Right atrium auricular region (tissue), 2 donors: ENCODE results near the gene KAT6B. TPM values are rescaled to one million over a fixed set of nuclear protein-coding genes. Genes with fewer than 3 reads are reported as not detected.

Experiments used
- DNase-seq: peaks from one replicate; pipeline ENCODE4 v3.0.0-alpha.2; 2019; ENCODE audit warnings: low spot score
- H3K27ac ChIP-seq, 2 donors: fragments of 200-600 bp; sonication (generic); 1 replicate in 1 of 2; 2 replicates in 1 of 2; pipeline ENCODE4 v1.5.1; 2016 to 2019
- H3K27me3 ChIP-seq, 2 donors: fragments of 200-600 bp; sonication (generic); one replicate each; pipeline versions ENCODE4 v1.5.1 to v1.6.0; 2017 to 2019
- H3K36me3 ChIP-seq: fragments of 200-600 bp; sonication (generic); one replicate; pipeline ENCODE4 v1.5.1; 2016
- H3K4me1 ChIP-seq, 2 donors: fragments of 200-600 bp; sonication (generic); one replicate each; pipeline versions ENCODE4 v1.5.1 to v1.6.0; 2017 to 2019
- H3K4me3 ChIP-seq, 2 donors: fragments of 200-600 bp; sonication (generic); 1 replicate in 1 of 2; 2 replicates in 1 of 2; pipeline ENCODE4 v1.5.1; 2017 to 2019; ENCODE audit warnings: mild to moderate bottlenecking in 1 of 2, moderate library complexity in 1 of 2
- H3K9me3 ChIP-seq, 2 donors: fragments of 200-600 bp; sonication (generic); one replicate each; pipeline ENCODE4 v1.5.1; 2019
- total RNA-seq, 2 donors: library from RNA; depleted of rRNA; stranded (reverse); fragments of >200 nt; gene quantifications; one replicate each; pipeline ENCODE4 v1.1.0, GENCODE V29; 2016
- TF ChIP-seq, protein P1 (sequence below), 2 donors: fragments of 200-600 bp; sonication (generic); IDR thresholded peaks; one replicate each; pipeline ENCODE4 v1.5.1; 2019; ENCODE audit warnings: antibody characterized with exemption in 2 of 2

Gene KAT6B
- total RNA-seq, 2 donors from 2014 or later, result 42.7 to 43.5 TPM

DNA sequence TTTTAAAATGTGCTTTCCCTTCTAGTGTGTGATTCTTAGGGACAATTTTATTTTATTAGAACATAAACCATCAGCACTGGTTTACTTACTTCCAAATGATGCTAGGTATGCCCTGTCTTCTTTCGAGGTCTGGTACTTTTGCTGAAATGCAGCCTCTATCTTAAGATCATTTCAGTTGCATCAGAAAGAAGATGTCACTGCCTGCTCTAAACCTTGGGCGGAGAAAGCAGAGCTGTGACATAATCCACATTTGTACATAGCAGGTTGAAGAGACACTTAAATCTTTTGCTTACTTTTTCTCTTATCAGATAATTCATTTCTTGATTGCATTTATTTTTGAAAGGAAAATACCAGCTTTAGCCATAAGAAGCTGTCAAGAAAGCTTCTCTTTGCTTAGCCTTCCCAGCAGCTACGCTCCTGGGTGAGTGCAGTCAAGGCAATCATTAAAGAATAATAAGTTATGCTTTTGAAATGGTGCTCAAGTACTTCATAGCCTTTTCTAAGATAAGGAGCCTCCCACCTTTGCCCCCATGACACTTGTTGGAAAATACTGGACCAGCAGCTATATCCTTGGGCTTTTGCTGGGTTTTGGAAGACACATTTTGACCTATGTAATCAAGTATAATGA, 176.7 kb downstream of the KAT6B start:
- no peak overlapping the region for H3K27ac ChIP-seq
- no peak overlapping the region for H3K4me3 ChIP-seq
- no peak for DNase-seq
- H3K27me3 ChIP-seq, result no peaks in the 10 kb centered on the region
- H3K4me1 ChIP-seq, result no peaks in the 10 kb centered on the region
- no peaks in the 10 kb centered on the region for H3K9me3 ChIP-seq
- H3K36me3 ChIP-seq, result peaks cover 16% of the 10 kb centered on the region
- TF ChIP-seq, protein P1, sequence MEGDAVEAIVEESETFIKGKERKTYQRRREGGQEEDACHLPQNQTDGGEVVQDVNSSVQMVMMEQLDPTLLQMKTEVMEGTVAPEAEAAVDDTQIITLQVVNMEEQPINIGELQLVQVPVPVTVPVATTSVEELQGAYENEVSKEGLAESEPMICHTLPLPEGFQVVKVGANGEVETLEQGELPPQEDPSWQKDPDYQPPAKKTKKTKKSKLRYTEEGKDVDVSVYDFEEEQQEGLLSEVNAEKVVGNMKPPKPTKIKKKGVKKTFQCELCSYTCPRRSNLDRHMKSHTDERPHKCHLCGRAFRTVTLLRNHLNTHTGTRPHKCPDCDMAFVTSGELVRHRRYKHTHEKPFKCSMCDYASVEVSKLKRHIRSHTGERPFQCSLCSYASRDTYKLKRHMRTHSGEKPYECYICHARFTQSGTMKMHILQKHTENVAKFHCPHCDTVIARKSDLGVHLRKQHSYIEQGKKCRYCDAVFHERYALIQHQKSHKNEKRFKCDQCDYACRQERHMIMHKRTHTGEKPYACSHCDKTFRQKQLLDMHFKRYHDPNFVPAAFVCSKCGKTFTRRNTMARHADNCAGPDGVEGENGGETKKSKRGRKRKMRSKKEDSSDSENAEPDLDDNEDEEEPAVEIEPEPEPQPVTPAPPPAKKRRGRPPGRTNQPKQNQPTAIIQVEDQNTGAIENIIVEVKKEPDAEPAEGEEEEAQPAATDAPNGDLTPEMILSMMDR (IDR thresholded peaks at IDR 0.05), result no peak

DNA sequence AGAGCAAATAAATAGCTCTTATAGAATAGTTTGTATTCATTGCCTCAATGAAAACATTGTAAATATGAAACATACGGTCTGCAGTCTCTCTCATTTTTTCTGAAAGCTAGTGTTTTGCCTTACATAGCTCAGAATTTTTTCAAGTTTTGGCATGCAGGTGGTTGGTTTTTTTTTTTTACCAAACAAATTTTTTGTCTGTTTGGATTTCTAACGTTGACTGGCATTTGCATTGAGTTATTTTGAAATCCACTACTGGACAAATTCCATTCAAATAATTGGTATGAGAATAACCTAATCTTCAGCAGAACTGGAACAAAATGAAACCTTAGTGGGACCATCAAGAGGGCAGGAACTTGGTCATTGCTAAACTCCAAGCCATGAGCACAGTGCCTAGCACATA, 177.5 kb downstream of the KAT6B start:
- Histone ChIP-seq H3K27me3 (no peaks in the 10 kb centered on the region), H3K4me1 (no peaks in the 10 kb centered on the region), H3K4me3 (no peak overlapping the region), H3K36me3 (peaks cover 16% of the 10 kb centered on the region), H3K9me3 (no peaks in the 10 kb centered on the region), H3K27ac (no peak overlapping the region)
- TF ChIP-seq, protein P1 (IDR thresholded peaks at IDR 0.05), result no peak
- no peak for DNase-seq

DNA sequence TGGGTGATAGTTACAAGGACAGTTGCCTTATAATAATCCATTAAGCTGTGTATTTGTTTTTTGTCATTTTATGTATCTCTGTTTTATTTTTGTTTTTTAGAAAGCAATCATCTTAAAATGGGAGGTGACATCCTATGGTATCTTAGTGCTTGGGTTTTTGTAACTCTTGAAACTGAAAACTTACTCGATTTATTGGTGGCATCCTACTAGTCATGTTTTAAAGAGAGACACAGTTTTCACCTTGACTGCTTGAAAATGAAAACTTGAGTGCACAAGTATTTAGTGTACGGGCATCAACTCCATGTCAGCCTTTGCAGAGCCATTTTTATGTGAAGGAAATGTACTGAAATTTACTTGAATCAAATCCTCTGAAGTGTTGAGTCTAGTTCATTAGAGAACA, 181.2 kb downstream of the KAT6B start:
- no peak for DNase-seq
- no peaks in the 10 kb centered on the region for H3K9me3 ChIP-seq
- H3K4me3 ChIP-seq, result no peak overlapping the region
- no peaks in the 10 kb centered on the region for H3K36me3 ChIP-seq
- no peaks in the 10 kb centered on the region for H3K27me3 ChIP-seq
- no peak overlapping the region for H3K27ac ChIP-seq
- H3K4me1 ChIP-seq, result no peaks in the 10 kb centered on the region
- TF ChIP-seq, protein P1 (IDR thresholded peaks at IDR 0.05), result no peak

DNA sequence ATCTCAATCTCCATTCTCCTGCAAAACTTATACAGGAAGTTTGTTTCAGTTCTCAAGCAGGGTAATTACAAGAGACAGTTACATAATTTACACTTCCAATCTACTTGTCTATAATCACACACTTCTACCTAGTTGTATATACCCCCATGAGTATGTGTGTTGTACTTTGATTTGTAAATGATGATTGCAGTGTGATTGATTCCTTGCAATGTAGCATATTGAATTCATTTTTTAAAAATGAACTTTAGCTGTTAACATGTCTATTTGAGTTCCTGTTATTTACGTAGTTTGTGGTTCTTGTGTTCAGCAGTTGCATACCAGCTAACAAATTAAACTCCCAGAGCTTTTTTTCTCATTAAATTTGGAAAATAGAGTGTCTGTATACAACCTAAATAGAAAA, 182.6 kb downstream of the KAT6B start:
- Histone ChIP-seq H3K27me3 (no peaks in the 10 kb centered on the region), H3K9me3 (no peaks in the 10 kb centered on the region), H3K27ac (no peak overlapping the region), H3K4me3 (no peak overlapping the region), H3K4me1 (peaks cover 0 to 12% of the 10 kb centered on the region in 2 donors), H3K36me3 (no peaks in the 10 kb centered on the region)
- DNase-seq, result no peak
- TF ChIP-seq, protein P1 (IDR thresholded peaks at IDR 0.05), result no peak

DNA sequence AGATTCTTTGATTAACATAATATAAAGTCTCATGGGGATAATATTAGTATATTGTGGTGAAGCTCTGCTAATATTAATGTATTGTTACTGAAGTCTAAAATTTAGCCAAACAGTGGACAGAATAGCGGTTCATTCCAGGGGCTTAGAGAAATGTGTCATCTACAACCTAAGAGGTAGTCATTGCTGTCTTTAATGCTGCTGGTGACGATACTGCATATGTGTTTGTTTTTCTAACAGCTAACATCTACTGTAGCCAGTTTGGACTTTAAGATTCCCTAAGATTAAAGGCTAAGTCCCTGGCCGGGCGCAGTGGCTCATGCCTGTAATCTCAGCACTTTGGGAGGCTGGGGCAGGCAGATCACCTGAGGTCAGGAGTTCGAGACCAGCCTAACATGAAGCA, 183.0 kb downstream of the KAT6B start:
- H3K36me3 ChIP-seq, result no peaks in the 10 kb centered on the region
- peaks cover 0 to 14% of the 10 kb centered on the region in 2 donors for H3K4me1 ChIP-seq
- H3K4me3 ChIP-seq, result no peak overlapping the region
- DNase-seq, result no peak
- no peak overlapping the region for H3K27ac ChIP-seq
- TF ChIP-seq, protein P1 (IDR thresholded peaks at IDR 0.05), result no peak
- H3K27me3 ChIP-seq, result no peaks in the 10 kb centered on the region
- H3K9me3 ChIP-seq, result no peaks in the 10 kb centered on the region

DNA sequence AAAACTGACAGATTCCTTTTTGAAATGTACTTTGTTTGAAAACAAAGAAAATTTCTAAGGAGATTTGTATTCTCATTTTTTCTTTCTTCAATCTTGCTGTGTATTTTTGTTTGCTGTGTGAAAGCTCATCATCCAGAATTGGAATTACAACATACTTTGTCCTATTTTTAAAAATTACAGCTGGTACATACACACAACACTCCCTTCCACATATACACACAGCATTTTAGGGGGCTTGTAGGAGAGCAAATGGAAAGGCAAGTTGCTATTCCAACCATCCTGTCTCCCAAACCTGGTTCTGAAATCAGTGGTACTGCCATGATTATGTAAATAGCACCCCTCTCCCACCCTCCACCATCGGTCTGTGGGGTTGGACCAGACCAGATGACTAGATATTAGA, 184.0 kb downstream of the KAT6B start:
- H3K9me3 ChIP-seq, result no peaks in the 10 kb centered on the region
- no peak overlapping the region for H3K4me3 ChIP-seq
- no peak overlapping the region for H3K27ac ChIP-seq
- peaks cover 0 to 19% of the 10 kb centered on the region in 2 donors for H3K4me1 ChIP-seq
- H3K36me3 ChIP-seq, result no peaks in the 10 kb centered on the region
- TF ChIP-seq, protein P1 (IDR thresholded peaks at IDR 0.05), result no peak
- no peaks in the 10 kb centered on the region for H3K27me3 ChIP-seq
- DNase-seq, result no peak
